WERI-Rb-1 (cell line): ENCODE results near the gene SGTB.
A peak's percentile ranks its signal among the peaks of the same experiment; 100 is the strongest.

Experiments used
- DNase-seq: peaks from one replicate; pipeline ENCODE4 v3.0.0-alpha.2; 2020
- H3K27ac ChIP-seq: fragments of 250-450 bp; sonication (Bioruptor Pico); 2 replicates; pipeline ENCODE4 v1.5.1; 2020; ENCODE audit warnings: mild to moderate bottlenecking, moderate library complexity
- H3K27me3 ChIP-seq: fragments of 250-450 bp; sonication (Bioruptor Pico); 2 replicates; pipeline ENCODE4 v1.5.1; 2021; ENCODE audit warnings: mild to moderate bottlenecking, low read depth, moderate library complexity; ENCODE audit not compliant: insufficient read depth, severe bottlenecking
- H3K36me3 ChIP-seq: fragments of 250-450 bp; sonication (Bioruptor Pico); 2 replicates; pipeline ENCODE4 v1.5.1; 2020; ENCODE audit warnings: mild to moderate bottlenecking, moderate library complexity
- H3K4me3 ChIP-seq: 2 replicates; pipeline ENCODE4 v1.5.1; 2011; ENCODE audit warnings: low read depth, mild to moderate bottlenecking, control low read depth, low read length
- H3K9me3 ChIP-seq: fragments of 250-450 bp; sonication (Bioruptor Pico); 2 replicates; pipeline ENCODE4 v1.5.1; 2021; ENCODE audit warnings: mild to moderate bottlenecking, moderate library complexity; ENCODE audit not compliant: severe bottlenecking
- TF ChIP-seq, protein P1 (sequence below): IDR thresholded peaks from 2 replicates; pipeline ENCODE4 v1.5.1; 2011; ENCODE audit warnings: low read depth, mild to moderate bottlenecking, control low read depth, inconsistent platforms, low read length

SGTB gene

DNA sequence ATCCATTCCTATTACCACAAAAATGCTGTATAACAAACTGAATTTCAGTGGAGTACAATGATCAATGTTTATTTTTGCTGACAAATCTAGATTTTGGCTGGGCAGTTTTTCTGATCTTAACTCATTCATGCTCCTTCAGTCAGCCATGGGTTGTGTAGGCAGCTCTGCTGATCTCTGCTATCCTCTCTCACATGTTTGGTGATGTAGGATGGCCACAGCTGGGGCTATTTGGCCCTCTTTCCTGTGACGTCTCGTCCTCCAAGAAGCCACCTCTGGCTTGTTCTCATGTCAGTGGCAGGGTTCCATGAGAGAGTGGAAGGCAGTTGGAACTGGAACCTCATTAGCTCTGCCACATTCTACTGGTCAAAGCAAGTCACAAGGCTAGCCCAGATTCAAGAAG is 9.0 kb upstream of the SGTB start:
- TF ChIP-seq, protein P1, sequence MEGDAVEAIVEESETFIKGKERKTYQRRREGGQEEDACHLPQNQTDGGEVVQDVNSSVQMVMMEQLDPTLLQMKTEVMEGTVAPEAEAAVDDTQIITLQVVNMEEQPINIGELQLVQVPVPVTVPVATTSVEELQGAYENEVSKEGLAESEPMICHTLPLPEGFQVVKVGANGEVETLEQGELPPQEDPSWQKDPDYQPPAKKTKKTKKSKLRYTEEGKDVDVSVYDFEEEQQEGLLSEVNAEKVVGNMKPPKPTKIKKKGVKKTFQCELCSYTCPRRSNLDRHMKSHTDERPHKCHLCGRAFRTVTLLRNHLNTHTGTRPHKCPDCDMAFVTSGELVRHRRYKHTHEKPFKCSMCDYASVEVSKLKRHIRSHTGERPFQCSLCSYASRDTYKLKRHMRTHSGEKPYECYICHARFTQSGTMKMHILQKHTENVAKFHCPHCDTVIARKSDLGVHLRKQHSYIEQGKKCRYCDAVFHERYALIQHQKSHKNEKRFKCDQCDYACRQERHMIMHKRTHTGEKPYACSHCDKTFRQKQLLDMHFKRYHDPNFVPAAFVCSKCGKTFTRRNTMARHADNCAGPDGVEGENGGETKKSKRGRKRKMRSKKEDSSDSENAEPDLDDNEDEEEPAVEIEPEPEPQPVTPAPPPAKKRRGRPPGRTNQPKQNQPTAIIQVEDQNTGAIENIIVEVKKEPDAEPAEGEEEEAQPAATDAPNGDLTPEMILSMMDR = no peak
- Histone ChIP-seq H3K27ac (no peak overlapping the region), H3K36me3 (no peaks in the 10 kb centered on the region), H3K9me3 (no peaks in the 10 kb centered on the region), H3K27me3 (no peaks in the 10 kb centered on the region), H3K4me3 (no peak overlapping the region)
- DNase-seq = no peak

DNA sequence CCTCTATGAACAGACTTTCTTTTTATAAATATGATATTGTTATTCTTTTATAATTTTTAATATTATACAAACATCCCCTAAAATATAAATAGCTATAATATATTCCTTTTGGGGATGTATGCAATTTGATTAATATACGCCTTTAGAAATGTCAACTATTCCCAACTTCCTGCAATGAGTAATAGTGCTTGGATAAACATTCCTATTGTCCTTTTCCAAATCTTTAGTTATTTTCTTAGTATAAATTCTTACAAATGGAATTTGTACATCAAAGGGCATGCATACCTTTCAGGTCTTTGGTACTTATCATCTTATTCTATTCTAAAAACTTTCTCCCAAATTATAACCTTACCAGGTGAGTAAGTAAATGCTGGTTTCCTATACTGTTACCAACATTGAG is 6.3 kb upstream of the SGTB start:
- TF ChIP-seq, protein P1 = no peak
- H3K36me3 ChIP-seq = peaks cover 6% of the 10 kb centered on the region; the same call in 1 of the 2 replicates
- no peak overlapping the region for H3K27ac ChIP-seq
- no peaks in the 10 kb centered on the region for H3K27me3 ChIP-seq
- no peaks in the 10 kb centered on the region for H3K9me3 ChIP-seq
- H3K4me3 ChIP-seq = no peak overlapping the region
- no peak for DNase-seq

DNA sequence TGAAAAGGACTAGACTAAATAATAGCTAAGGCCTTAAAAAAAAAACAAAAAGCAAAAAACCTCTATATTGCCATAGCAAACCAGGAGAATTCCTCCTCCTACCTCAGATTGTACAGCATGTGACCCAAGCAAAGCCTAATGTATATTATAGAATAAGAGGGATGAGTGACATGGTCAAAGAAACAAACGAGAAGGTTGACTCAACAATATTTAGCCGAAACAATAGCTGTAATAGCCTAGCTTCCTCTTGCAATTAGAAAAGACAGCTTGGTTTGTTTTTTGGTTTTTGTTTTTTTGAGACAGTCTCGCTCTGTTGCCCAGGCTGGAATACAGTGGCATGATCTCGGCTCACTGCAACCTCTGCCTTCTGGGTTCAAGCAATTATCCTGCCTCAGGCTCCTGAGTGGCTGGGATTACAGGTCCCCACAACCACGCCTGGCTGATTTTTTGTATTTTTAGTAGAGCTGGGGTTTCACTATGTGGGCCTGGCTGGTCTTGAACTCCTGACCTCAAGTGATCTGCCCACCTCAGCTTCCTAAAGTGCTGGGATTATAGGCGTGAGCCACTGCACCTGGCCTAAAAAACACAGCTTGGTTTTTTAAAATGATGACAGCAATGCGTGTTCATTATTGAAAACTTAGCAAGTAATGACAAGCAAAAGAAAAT is 5.7 kb upstream of the SGTB start:
- Histone ChIP-seq H3K27me3 (no peaks in the 10 kb centered on the region), H3K27ac (no peak overlapping the region), H3K36me3 (peaks cover 6% of the 10 kb centered on the region; the same call in 1 of the 2 replicates), H3K9me3 (no peaks in the 10 kb centered on the region), H3K4me3 (no peak overlapping the region)
- TF ChIP-seq, protein P1 = no peak
- no peak for DNase-seq

GRCh38 chr5:65722575-65723403 is 880 bp upstream of the SGTB start:
- Histone ChIP-seq H3K27ac (peak overlapping the region; percentile 84), H3K9me3 (no peaks in the 10 kb centered on the region), H3K36me3 (peaks cover 12% of the 10 kb centered on the region), H3K4me3 (peak overlapping the region; percentile 68), H3K27me3 (no peaks in the 10 kb centered on the region)
- TF ChIP-seq, protein P1 = no peak
- DNase-seq = peak; percentile 12

DNA sequence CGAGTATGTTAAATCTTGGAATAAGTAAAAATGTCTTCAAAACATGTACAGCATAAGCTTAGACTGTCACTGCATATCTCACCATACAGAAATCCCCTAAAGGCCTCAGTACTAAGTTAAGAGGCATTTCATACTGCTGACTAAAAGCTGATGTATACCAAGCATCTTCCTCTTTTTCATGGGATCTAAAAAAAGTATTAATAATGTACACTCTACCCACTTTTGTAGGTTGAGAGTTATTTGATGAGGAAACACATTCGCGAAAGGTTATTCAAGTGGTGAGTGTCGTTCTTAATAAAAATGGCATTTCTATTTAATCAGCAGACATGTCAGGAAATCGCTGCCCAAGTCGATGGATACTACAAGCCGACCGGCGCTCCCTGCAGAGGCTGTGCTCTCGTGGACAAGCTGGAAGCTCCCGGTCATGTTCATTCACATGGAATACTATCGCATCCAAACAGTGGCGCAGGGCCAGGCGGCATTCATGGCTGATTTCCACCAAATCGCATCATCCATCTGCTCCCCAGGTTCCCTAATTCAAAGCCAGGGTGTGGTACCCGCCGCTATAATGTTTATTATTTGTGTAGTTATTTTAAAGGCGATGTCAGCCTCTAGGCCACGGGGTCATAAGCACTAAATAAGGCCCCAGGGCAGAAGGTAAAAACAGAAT is 724 bp downstream of the SGTB start:
- TF ChIP-seq, protein P1 = no peak
- Histone ChIP-seq H3K27me3 (no peaks in the 10 kb centered on the region), H3K9me3 (no peaks in the 10 kb centered on the region), H3K27ac (peak overlapping the region; percentile 84), H3K4me3 (peak overlapping the region; percentile 65), H3K36me3 (peaks cover 20% of the 10 kb centered on the region)
- DNase-seq = peak; percentile 40
